Activated naive CD4-positive, alpha-beta T cell treated with anti-CD3 and anti-CD28 coated beads, Interleukin-2, amount 50 U/mL, for 72 hours (primary cell): Measurements from ENCODE around the gene TYW1. TPM values are rescaled to one million over a fixed set of nuclear protein-coding genes. Genes with fewer than 3 reads are reported as not detected.
"Not testable (repeated sequence)": the region's sequence is repeated elsewhere in the genome, so short reads cannot be mapped to it uniquely, and the experiment has no call there.

ENCODE experiments used
- ATAC-seq, 2 donors: fragments of 150-1000 bp; cut with Tn5 transposase; 2 replicates each; pipeline ENCODE4 v1.10.0; 2021; ENCODE audit warnings: mild to moderate bottlenecking in 2 of 2, moderate library complexity in 2 of 2
- DNase-seq, 2 donors: peaks; one replicate each; pipeline ENCODE4 v3.0.0; 2021 to 2022; ENCODE audit warnings: low spot score in 2 of 2
- H3K27ac Mint-ChIP-seq, 2 donors: one replicate each; pipeline ENCODE4 v1.8.0; 2022; ENCODE audit warnings: mild to moderate bottlenecking in 2 of 2, mixed read lengths in 2 of 2
- H3K36me3 Mint-ChIP-seq, 2 donors: one replicate each; pipeline ENCODE4 v1.8.0; 2022; ENCODE audit warnings: mixed read lengths in 2 of 2
- H3K9me3 Mint-ChIP-seq, 2 donors: one replicate each; pipeline ENCODE4 v1.8.0; 2022; ENCODE audit warnings: mixed read lengths in 2 of 2
- total RNA-seq, 2 donors: library from RNA; stranded (reverse); gene quantifications; one replicate each; pipeline ENCODE4 v1.2.3, GENCODE V29; 2022

TYW1 gene
- total RNA-seq, 2 donors from 2014 or later: 14.1 to 16.1 TPM

GRCh38 chr7:67184912-67185659 is 188.5 kb downstream of the TYW1 start:
- not testable (repeated sequence) for H3K9me3 Mint-ChIP-seq, DNase-seq, H3K36me3 Mint-ChIP-seq, ATAC-seq
- peak overlapping the region; percentile 56 to 73 for H3K27ac Mint-ChIP-seq

- H3K27ac Mint-ChIP-seq: peak overlapping the region; percentile 56 to 73
- not testable (repeated sequence) for H3K9me3 Mint-ChIP-seq, H3K36me3 Mint-ChIP-seq, DNase-seq
- ATAC-seq: peak; percentile 56 to 82
These were observed 189.1 kb downstream of the TYW1 start for GRCh38 chr7:67185660-67186129.

DNA sequence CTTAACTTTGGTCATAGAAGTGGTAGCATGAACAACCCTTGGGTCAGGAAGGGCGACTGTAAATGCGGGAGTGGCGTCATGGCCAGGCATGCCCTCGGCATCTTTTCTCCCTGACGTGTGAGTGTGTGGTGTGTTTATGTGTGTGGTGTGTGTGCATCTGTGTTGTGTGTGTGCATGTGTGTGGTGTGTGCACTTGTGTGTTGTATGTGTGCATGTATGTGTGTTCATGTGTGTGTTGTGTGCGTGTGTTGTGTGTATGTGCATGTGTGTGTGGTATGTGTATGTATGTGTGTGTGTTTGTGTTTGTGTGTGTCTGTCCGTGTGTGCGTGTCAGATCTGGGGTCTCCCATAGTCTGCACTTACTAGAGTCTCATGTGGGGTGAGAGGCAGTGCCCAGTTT is 192.5 kb downstream of the TYW1 start:
- not testable (repeated sequence) for DNase-seq, H3K36me3 Mint-ChIP-seq, H3K27ac Mint-ChIP-seq, ATAC-seq, H3K9me3 Mint-ChIP-seq

GRCh38 chr7:67189801-67190465 is 193.3 kb downstream of the TYW1 start:
- not testable (repeated sequence) for ATAC-seq, DNase-seq, H3K36me3 Mint-ChIP-seq, H3K9me3 Mint-ChIP-seq
- H3K27ac Mint-ChIP-seq: peak overlapping the region in 1 of 2 donors; percentile 40

DNA sequence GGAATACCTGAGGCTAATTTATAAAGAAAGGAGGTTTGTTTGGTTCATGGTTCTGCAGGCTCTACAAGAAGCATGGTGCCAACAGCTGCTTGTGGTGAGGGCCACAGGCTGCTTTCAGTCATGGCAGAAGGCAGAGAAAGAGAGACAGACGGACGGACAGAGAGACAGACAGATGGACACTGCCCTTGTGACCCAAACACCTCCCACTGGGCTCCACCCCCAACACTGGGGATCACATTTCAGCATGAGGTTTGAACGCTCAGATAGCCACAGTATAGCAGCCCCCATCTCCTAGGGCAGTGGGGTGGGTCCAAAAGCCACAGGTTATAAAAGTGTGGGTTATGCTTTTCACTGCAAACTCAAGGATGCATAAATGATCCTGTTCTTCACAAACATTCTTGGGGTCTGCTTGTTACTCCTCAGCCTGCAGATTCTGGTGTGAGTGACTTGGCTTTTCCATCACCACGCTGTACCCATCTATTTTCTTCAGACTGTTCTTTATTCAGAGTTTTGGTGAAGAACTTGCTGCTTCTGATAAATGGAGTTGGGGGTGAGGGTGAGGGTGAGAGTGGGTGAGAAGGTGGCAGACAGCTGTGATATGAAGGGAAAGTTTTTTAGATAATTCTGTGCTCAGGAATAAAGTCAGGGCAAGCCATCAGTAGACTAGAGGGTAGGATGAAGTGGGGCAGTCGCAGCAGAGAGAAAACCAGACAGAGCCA is 194.5 kb downstream of the TYW1 start:
- not testable (repeated sequence) for H3K36me3 Mint-ChIP-seq, H3K27ac Mint-ChIP-seq

DNA sequence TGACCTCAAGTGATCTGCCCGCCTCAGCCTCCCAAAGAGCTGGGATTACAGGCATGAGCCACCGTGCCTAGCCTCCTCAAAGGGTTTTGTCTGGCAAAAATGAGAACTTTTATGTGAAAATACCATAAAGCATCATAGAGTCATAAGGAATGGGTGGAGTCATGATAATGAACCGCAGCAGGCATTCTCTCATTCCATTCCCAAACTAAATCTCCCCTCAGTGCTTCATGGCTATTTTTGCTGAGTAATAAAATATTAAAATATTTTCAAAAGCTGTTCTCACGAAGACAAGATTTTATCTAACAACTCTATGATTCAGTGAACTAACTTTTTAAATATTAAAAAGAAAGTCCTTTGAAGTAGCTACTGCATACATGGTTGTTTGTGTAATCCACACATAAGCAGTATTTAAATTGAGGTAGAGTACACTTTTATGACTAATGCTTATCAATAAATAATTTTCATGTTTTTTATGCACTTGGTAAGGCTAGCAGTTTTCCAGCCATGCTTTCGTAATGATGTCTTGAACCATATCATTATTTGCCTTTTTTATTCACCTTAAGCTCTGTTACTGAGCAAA is 195.6 kb downstream of the TYW1 start:
- not testable (repeated sequence) for H3K9me3 Mint-ChIP-seq, H3K27ac Mint-ChIP-seq, H3K36me3 Mint-ChIP-seq, ATAC-seq, DNase-seq

More for the DNA sequence above, 194.5 kb downstream of the TYW1 start:
- H3K9me3 Mint-ChIP-seq, ATAC-seq, DNase-seq: not testable (repeated sequence)

DNA sequence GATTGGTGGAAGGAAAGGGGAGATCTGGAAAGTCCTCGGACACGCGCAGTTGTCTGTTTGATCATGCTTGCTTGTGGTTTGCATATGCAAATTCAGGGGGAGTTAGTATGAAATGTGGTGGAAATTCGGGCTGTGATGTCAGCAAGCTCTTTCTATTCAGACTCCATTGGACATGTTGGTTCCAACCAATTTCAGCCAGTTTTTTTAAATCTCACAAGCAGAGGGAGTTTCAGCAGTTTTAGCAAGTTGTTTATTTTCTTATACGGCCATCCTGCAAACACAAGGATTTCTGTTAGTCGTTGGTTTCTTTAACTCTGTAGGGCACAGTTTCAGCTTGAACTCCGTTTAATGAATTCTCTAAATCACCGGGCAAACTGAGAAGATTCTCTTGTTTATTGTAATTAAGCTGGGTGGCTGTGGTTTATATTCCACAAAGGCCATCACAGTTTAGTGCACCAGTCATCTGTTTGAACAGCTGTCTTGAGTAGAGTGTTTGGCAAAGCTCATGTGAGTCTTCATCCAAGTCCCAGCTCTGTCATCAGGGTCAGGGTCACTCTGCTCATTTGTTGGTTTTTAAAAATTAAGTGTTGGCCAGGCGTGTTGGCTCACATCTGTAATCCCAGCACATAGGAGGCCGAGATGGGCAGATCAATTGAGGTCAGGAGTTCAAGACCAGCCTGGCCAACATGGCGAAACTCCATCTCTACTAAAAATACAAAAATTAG is 196.4 kb downstream of the TYW1 start:
- peak overlapping the region in 1 of 2 donors; percentile 45 for H3K27ac Mint-ChIP-seq
- not testable (repeated sequence) for H3K36me3 Mint-ChIP-seq, H3K9me3 Mint-ChIP-seq, ATAC-seq, DNase-seq

DNA sequence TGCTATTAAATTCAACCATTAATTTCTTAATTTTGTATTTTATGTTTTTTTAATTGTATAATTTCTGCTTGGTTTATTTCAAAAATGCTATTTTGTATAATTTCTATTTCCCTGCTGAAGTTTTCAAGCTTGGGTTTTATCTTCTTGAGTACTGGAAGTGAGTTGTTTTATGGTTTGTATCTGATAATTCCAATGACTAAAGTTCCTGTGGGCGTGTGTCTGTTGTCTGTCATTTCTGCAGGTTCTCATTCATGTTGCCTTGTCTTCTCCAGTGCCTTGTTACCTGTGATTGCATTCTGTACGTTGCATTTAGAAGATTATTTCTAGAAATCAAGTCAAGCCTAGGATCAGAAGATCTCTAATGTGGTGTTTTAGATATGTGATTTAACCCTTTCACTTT is 199.5 kb downstream of the TYW1 start:
- H3K36me3 Mint-ChIP-seq: peaks cover 7 to 13% of the 10 kb centered on the region in 2 donors
- ATAC-seq, H3K27ac Mint-ChIP-seq, DNase-seq, H3K9me3 Mint-ChIP-seq: not testable (repeated sequence)

- DNase-seq, H3K9me3 Mint-ChIP-seq, H3K27ac Mint-ChIP-seq, ATAC-seq: not testable (repeated sequence)
- H3K36me3 Mint-ChIP-seq: peaks cover 7 to 13% of the 10 kb centered on the region in 2 donors
These were observed 202.4 kb downstream of the TYW1 start for GRCh38 chr7:67198865-67199526.

- not testable (repeated sequence) for H3K36me3 Mint-ChIP-seq, H3K9me3 Mint-ChIP-seq, H3K27ac Mint-ChIP-seq, ATAC-seq, DNase-seq
These were observed 209.1 kb downstream of the TYW1 start for GRCh38 chr7:67205772-67206171.

DNA sequence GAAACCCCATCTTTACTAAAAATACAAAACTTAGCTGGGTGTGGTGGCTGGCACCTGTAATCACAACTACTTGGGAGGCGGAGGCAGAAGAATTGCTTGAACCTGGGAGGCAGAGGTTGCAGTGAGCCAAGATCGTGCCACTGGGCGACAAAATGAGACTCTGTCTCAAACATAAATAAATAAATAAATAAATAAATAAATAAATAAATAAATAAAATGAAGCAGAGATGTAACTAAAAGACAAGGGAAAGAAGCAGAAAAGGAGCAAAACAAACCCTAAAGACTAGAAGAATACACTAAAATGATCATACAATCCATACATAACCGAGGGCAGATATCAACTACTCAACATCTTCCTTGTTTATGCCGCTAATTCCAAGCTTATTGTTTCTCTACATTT is 209.8 kb downstream of the TYW1 start:
- H3K36me3 Mint-ChIP-seq: peaks cover 6 to 8% of the 10 kb centered on the region in 2 donors
- ATAC-seq: no peak
- no peak overlapping the region for H3K27ac Mint-ChIP-seq
- H3K9me3 Mint-ChIP-seq: peaks cover 0 to 4% of the 10 kb centered on the region in 2 donors
- no peak for DNase-seq

- not testable (repeated sequence) for H3K27ac Mint-ChIP-seq, H3K36me3 Mint-ChIP-seq, H3K9me3 Mint-ChIP-seq, DNase-seq
- peak in 1 of 2 donors; percentile 62 for ATAC-seq
These were observed 212.0 kb downstream of the TYW1 start for GRCh38 chr7:67208656-67209055.

DNA sequence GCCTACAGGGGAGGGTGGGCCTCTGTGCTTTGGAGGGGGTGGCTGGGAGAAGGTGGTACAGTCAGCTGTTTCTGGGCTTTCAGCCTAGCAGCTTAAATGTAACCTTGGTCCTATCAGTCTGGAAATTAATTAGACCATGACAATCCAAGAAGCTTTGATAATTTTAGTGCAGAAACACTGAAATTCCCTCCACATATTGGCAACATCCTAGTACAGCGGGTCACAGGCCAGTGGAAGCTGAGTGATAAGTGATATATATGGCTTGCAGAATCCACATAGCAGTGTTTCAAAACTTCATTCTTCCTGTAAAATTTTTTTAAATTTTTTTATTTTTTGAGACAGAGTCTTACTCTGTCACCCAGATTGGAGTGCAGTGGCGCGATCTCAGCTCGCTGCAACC is 212.6 kb downstream of the TYW1 start:
- Mint-ChIP-seq H3K9me3 (peaks cover 0 to 4% of the 10 kb centered on the region in 2 donors), H3K27ac (no peak overlapping the region), H3K36me3 (peaks cover 6 to 8% of the 10 kb centered on the region in 2 donors)
- no peak for DNase-seq
- no peak for ATAC-seq

GRCh38 chr7:67210567-67210966 is 213.9 kb downstream of the TYW1 start:
- no peak for DNase-seq
- Mint-ChIP-seq H3K9me3 (peaks cover 0 to 4% of the 10 kb centered on the region in 2 donors), H3K27ac (no peak overlapping the region), H3K36me3 (peaks cover 6 to 8% of the 10 kb centered on the region in 2 donors)
- ATAC-seq: no peak

DNA sequence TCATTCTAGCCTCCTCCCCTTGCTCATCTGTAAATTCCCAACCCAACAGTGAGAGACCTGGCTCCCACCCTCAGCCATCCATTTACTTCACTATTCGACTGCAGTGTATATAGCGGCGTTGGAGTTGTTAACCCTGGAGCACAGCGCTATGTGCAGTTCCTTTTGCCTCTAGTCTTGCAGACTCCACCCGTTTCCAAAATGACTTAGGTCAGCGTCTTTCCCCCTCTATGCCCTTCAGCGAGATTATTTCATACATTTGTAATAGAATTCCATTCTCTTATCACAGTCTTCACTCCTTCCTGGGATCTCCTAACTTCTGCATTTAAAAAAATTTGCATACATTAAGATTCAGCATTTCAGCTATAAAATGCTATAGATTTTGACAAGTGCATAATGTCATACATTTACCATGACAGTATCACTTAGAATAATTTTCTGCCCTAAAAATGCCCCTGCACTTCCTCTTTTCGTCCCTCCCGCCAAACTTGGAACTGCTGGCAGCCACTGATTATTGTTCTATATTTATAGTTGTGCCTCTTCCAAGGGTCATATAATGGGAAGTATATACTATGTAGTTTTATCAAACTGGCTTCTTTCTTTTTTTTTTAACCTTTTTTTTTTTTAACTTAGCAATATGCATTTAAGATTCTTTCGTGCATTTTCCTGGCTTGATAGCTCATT is 215.2 kb downstream of the TYW1 start:
- ATAC-seq, DNase-seq, H3K36me3 Mint-ChIP-seq, H3K9me3 Mint-ChIP-seq: not testable (repeated sequence)
- H3K27ac Mint-ChIP-seq: peak overlapping the region; percentile 4 to 22
